Suprapubic skin (tissue), 4 donors: Measurements from ENCODE around the gene CIPC. TPM values are rescaled to one million over a fixed set of nuclear protein-coding genes. Genes with fewer than 3 reads are reported as not detected.

Experiments
- DNase-seq, 2 donors: peaks; one replicate each; pipeline ENCODE4 v3.0.0-alpha.2; 2019; ENCODE audit warnings: low spot score in 2 of 2
- H3K27ac ChIP-seq: fragments of 200-600 bp; sonication (generic); one replicate; pipeline ENCODE4 v1.5.1; 2019
- H3K27me3 ChIP-seq: fragments of 200-600 bp; sonication (generic); one replicate; pipeline ENCODE4 v1.5.1; 2019
- H3K36me3 ChIP-seq: fragments of 200-600 bp; sonication (generic); one replicate; pipeline ENCODE4 v1.5.1; 2019
- H3K4me1 ChIP-seq: fragments of 200-600 bp; sonication (generic); one replicate; pipeline ENCODE4 v1.5.1; 2019
- H3K4me3 ChIP-seq: fragments of 200-600 bp; sonication (generic); one replicate; pipeline ENCODE4 v1.5.1; 2019; ENCODE audit warnings: mild to moderate bottlenecking
- H3K9me3 ChIP-seq: fragments of 200-600 bp; sonication (generic); one replicate; pipeline ENCODE4 v1.5.1; 2019
- CTCF ChIP-seq, 2 donors: fragments of 200-600 bp in 1 of 2; fragments of 450-650 bp in 1 of 2; sonication (generic) in 1 of 2; IDR thresholded peaks; one replicate each; pipeline ENCODE4 v1.5.1; 2016 to 2019; ENCODE audit warnings: antibody characterized with exemption in 2 of 2, mild to moderate bottlenecking in 1 of 2, moderate library complexity in 1 of 2
- EP300 ChIP-seq: sonication (generic); formaldehyde crosslinking; IDR thresholded peaks from one replicate; pipeline ENCODE4 v1.6.1; 2017; ENCODE audit warnings: antibody characterized with exemption
- POLR2A ChIP-seq, 2 donors: fragments of 450-650 bp; IDR thresholded peaks; one replicate each; pipeline ENCODE4 v1.6.1; 2017; ENCODE audit warnings: antibody characterized with exemption in 2 of 2, mild to moderate bottlenecking in 2 of 2, moderate library complexity in 2 of 2
- POLR2AphosphoS5 ChIP-seq, 3 donors: sonication (generic); formaldehyde crosslinking; IDR thresholded peaks; one replicate each; pipeline ENCODE4 v1.6.1; 2017; ENCODE audit warnings: antibody characterized with exemption in 3 of 3
- WGBS: methylation state at CpG from one replicate; pipeline ENCODE4 v1.1.5; 2018; 5-methylcytosine and 5-hydroxymethylcytosine counted together
- total RNA-seq, 4 donors: library from RNA; depleted of rRNA; stranded (reverse); fragments of >200 nt; gene quantifications; one replicate each; pipeline ENCODE4 v1.1.0, GENCODE V29; 2016

The CIPC gene
- total RNA-seq, 4 donors from 2014 or later = 47.2 to 79.0 (median 53.9) TPM

- TF ChIP-seq EP300 (no peak), POLR2A (IDR thresholded peaks at IDR 0.05) (peak; percentile 31 to 66), POLR2AphosphoS5 (IDR thresholded peaks at IDR 0.05) (peak; percentile 16 to 66 (median 59)), CTCF (IDR thresholded peaks at IDR 0.05) (no peak)
- Histone ChIP-seq H3K9me3 (peaks cover 5% of the 10 kb centered on the region), H3K27ac (peak overlapping the region; percentile 86), H3K4me3 (peak overlapping the region; percentile 37), H3K4me1 (peaks cover 46% of the 10 kb centered on the region), H3K27me3 (no peaks in the 10 kb centered on the region), H3K36me3 (no peaks in the 10 kb centered on the region)
- DNase-seq = peak; percentile 92
- 38% methylated on average over 10 of the region's 10 CpGs for WGBS
Observed at GRCh38 chr14:77076113-77076631, 21.9 kb upstream of the CIPC start.

- no peaks in the 10 kb centered on the region for H3K27me3 ChIP-seq
- 90% methylated on average over 3 of the region's 3 CpGs for WGBS
- no peak overlapping the region for H3K4me3 ChIP-seq
- TF ChIP-seq EP300 (no peak), POLR2A (IDR thresholded peaks at IDR 0.05) (no peak), CTCF (IDR thresholded peaks at IDR 0.05) (no peak), POLR2AphosphoS5 (IDR thresholded peaks at IDR 0.05) (no peak)
- H3K27ac ChIP-seq = peak overlapping the region; percentile 86
- peaks cover 38% of the 10 kb centered on the region for H3K4me1 ChIP-seq
- DNase-seq = peak in 1 of 2 donors; percentile 60
- H3K36me3 ChIP-seq = no peaks in the 10 kb centered on the region
- H3K9me3 ChIP-seq = peaks cover 5% of the 10 kb centered on the region
Observed at GRCh38 chr14:77077040-77077439, 21.0 kb upstream of the CIPC start.

- DNase-seq = no peak
- peaks cover 5% of the 10 kb centered on the region for H3K9me3 ChIP-seq
- H3K27ac ChIP-seq = no peak overlapping the region
- WGBS = 96% methylated on average over 3 of the region's 3 CpGs
- H3K36me3 ChIP-seq = no peaks in the 10 kb centered on the region
- no peak overlapping the region for H3K4me3 ChIP-seq
- no peaks in the 10 kb centered on the region for H3K27me3 ChIP-seq
- peaks cover 28% of the 10 kb centered on the region for H3K4me1 ChIP-seq
- TF ChIP-seq CTCF (IDR thresholded peaks at IDR 0.05) (no peak), POLR2A (IDR thresholded peaks at IDR 0.05) (no peak), POLR2AphosphoS5 (IDR thresholded peaks at IDR 0.05) (no peak), EP300 (no peak)
Observed at GRCh38 chr14:77082356-77082755, 15.7 kb upstream of the CIPC start.

GRCh38 chr14:77083082-77083481 is 15.0 kb upstream of the CIPC start:
- Histone ChIP-seq H3K27ac (no peak overlapping the region), H3K27me3 (no peaks in the 10 kb centered on the region), H3K4me3 (no peak overlapping the region), H3K4me1 (peaks cover 32% of the 10 kb centered on the region), H3K9me3 (peaks cover 5% of the 10 kb centered on the region), H3K36me3 (no peaks in the 10 kb centered on the region)
- DNase-seq = no peak
- WGBS = 62% methylated on average over 3 of the region's 3 CpGs
- TF ChIP-seq EP300 (no peak), CTCF (IDR thresholded peaks at IDR 0.05) (no peak), POLR2AphosphoS5 (IDR thresholded peaks at IDR 0.05) (no peak), POLR2A (IDR thresholded peaks at IDR 0.05) (no peak)

GRCh38 chr14:77084985-77085384 is 13.1 kb upstream of the CIPC start:
- TF ChIP-seq CTCF (IDR thresholded peaks at IDR 0.05) (no peak), POLR2A (IDR thresholded peaks at IDR 0.05) (no peak), EP300 (no peak), POLR2AphosphoS5 (IDR thresholded peaks at IDR 0.05) (no peak)
- 71% methylated on average over 5 of the region's 5 CpGs for WGBS

More at GRCh38 chr14:77084985-77085384, 13.1 kb upstream of the CIPC start:
- H3K9me3 ChIP-seq = peaks cover 4% of the 10 kb centered on the region
- no peaks in the 10 kb centered on the region for H3K27me3 ChIP-seq
- peaks cover 46% of the 10 kb centered on the region for H3K4me1 ChIP-seq
- H3K27ac ChIP-seq = peak overlapping the region; percentile 50
- no peak overlapping the region for H3K4me3 ChIP-seq
- no peaks in the 10 kb centered on the region for H3K36me3 ChIP-seq
- DNase-seq = no peak
